HAP-1 (cell line): ENCODE data around the gene MAPK14.

Experiments used
- DNase-seq, 2 experiments: peaks; one replicate each; pipeline ENCODE4 v3.0.0-alpha.2; 2016 to 2020; ENCODE audit warnings: low spot score in 2 of 2
- H3K27me3 ChIP-seq: fragments of 250-450 bp; sonication (Bioruptor Pico); 2 replicates; pipeline ENCODE4 v1.5.1; 2020; ENCODE audit warnings: low read depth, mild to moderate bottlenecking, moderate library complexity
- H3K36me3 ChIP-seq: fragments of 250-450 bp; sonication (Bioruptor Pico); replicated peaks from 2 replicates; pipeline ENCODE4 v1.5.1; 2020; ENCODE audit warnings: mild to moderate bottlenecking
- H3K4me1 ChIP-seq: fragments of 250-450 bp; sonication (Bioruptor Pico); 2 replicates; pipeline ENCODE4 v1.5.1; 2020; ENCODE audit warnings: mild to moderate bottlenecking
- H3K4me3 ChIP-seq: fragments of 250-450 bp; sonication (Bioruptor Pico); 2 replicates; pipeline ENCODE4 v1.5.1; 2020; ENCODE audit warnings: mild to moderate bottlenecking, moderate library complexity
- H3K9me3 ChIP-seq: fragments of 250-450 bp; sonication (Bioruptor Pico); 2 replicates; pipeline ENCODE4 v1.5.1; 2020; ENCODE audit warnings: mild to moderate bottlenecking, moderate library complexity
- in situ Hi-C: fragments of 300-500 bp; cut with MboI; formaldehyde crosslinking; loops from 3 replicates; pipeline ENCODE4 v1.14.3; 2020; ENCODE audit warnings: low sequenced_read_pairs, inconsistent platforms, mixed read lengths

MAPK14 gene

GRCh38 chr6:36067374-36068011, 39.9 kb downstream of the MAPK14 start:
- no peaks in the 10 kb centered on the region for H3K9me3 ChIP-seq
- no peaks in the 10 kb centered on the region for H3K36me3 ChIP-seq
- DNase-seq, result no peak
- no peaks in the 10 kb centered on the region for H3K27me3 ChIP-seq
- in situ Hi-C loops, result no loop called here
- no peak overlapping the region for H3K4me3 ChIP-seq
- H3K4me1 ChIP-seq, result no peaks in the 10 kb centered on the region

- no peak overlapping the region for H3K4me3 ChIP-seq
- DNase-seq, result no peak
- H3K36me3 ChIP-seq, result no peaks in the 10 kb centered on the region
- peaks cover 3% of the 10 kb centered on the region for H3K4me1 ChIP-seq
- H3K9me3 ChIP-seq, result no peaks in the 10 kb centered on the region
- H3K27me3 ChIP-seq, result no peaks in the 10 kb centered on the region
- in situ Hi-C loops, result no loop called here
These were observed 40.4 kb downstream of the MAPK14 start for GRCh38 chr6:36068012-36068392.

GRCh38 chr6:36068586-36068985, 41.0 kb downstream of the MAPK14 start:
- H3K9me3 ChIP-seq, result no peaks in the 10 kb centered on the region
- in situ Hi-C loops, result no loop called here

GRCh38 chr6:36069573-36069972, 42.0 kb downstream of the MAPK14 start:
- Histone ChIP-seq H3K9me3 (no peaks in the 10 kb centered on the region), H3K4me3 (no peak overlapping the region), H3K36me3 (no peaks in the 10 kb centered on the region), H3K27me3 (no peaks in the 10 kb centered on the region), H3K4me1 (peaks cover 13% of the 10 kb centered on the region)
- in situ Hi-C loops, result no loop called here
- DNase-seq, result no peak

More at GRCh38 chr6:36068586-36068985, 41.0 kb downstream of the MAPK14 start:
- Histone ChIP-seq H3K36me3 (no peaks in the 10 kb centered on the region), H3K27me3 (no peaks in the 10 kb centered on the region), H3K4me3 (no peak overlapping the region), H3K4me1 (peaks cover 9% of the 10 kb centered on the region)
- DNase-seq, result no peak

GRCh38 chr6:36070252-36070651, 42.6 kb downstream of the MAPK14 start:
- no peaks in the 10 kb centered on the region for H3K27me3 ChIP-seq

GRCh38 chr6:36071281-36071680, 43.7 kb downstream of the MAPK14 start:
- Histone ChIP-seq H3K4me1 (peaks cover 13% of the 10 kb centered on the region), H3K4me3 (no peak overlapping the region), H3K36me3 (peaks cover 6% of the 10 kb centered on the region), H3K27me3 (no peaks in the 10 kb centered on the region), H3K9me3 (no peaks in the 10 kb centered on the region)
- DNase-seq, result no peak
- in situ Hi-C loops, result no loop called here

More at GRCh38 chr6:36070252-36070651, 42.6 kb downstream of the MAPK14 start:
- H3K9me3 ChIP-seq, result no peaks in the 10 kb centered on the region
- H3K36me3 ChIP-seq, result no peaks in the 10 kb centered on the region; the same call in 1 of the 2 replicates
- in situ Hi-C loops, result no loop called here
- no peak for DNase-seq
- no peak overlapping the region for H3K4me3 ChIP-seq
- peaks cover 13% of the 10 kb centered on the region for H3K4me1 ChIP-seq

GRCh38 chr6:36071714-36072113, 44.1 kb downstream of the MAPK14 start:
- no peak for DNase-seq
- in situ Hi-C loops, result no loop called here
- H3K4me3 ChIP-seq, result no peak overlapping the region
- peaks cover 13% of the 10 kb centered on the region for H3K4me1 ChIP-seq
- H3K36me3 ChIP-seq, result peaks cover 10% of the 10 kb centered on the region
- H3K9me3 ChIP-seq, result no peaks in the 10 kb centered on the region
- H3K27me3 ChIP-seq, result no peaks in the 10 kb centered on the region

- Histone ChIP-seq H3K36me3 (peaks cover 13% of the 10 kb centered on the region), H3K4me1 (peaks cover 13% of the 10 kb centered on the region), H3K4me3 (no peak overlapping the region), H3K27me3 (no peaks in the 10 kb centered on the region), H3K9me3 (no peaks in the 10 kb centered on the region)
- no peak for DNase-seq
- in situ Hi-C loops, result no loop called here
These were observed 45.1 kb downstream of the MAPK14 start for GRCh38 chr6:36072681-36073080.

GRCh38 chr6:36073587-36073986, 46.0 kb downstream of the MAPK14 start:
- peaks cover 13% of the 10 kb centered on the region for H3K36me3 ChIP-seq
- in situ Hi-C loops, result no loop called here
- H3K4me3 ChIP-seq, result no peak overlapping the region
- DNase-seq, result peak in 1 of 2 experiments; percentile 67
- H3K9me3 ChIP-seq, result no peaks in the 10 kb centered on the region
- H3K4me1 ChIP-seq, result peaks cover 13% of the 10 kb centered on the region
- no peaks in the 10 kb centered on the region for H3K27me3 ChIP-seq

GRCh38 chr6:36075656-36076055, 48.0 kb downstream of the MAPK14 start:
- Histone ChIP-seq H3K4me3 (no peak overlapping the region), H3K4me1 (peaks cover 13% of the 10 kb centered on the region), H3K9me3 (no peaks in the 10 kb centered on the region), H3K27me3 (no peaks in the 10 kb centered on the region), H3K36me3 (peaks cover 29% of the 10 kb centered on the region)
- in situ Hi-C loops, result no loop called here
- no peak for DNase-seq

- Histone ChIP-seq H3K4me3 (no peak overlapping the region), H3K36me3 (peaks cover 36% of the 10 kb centered on the region), H3K9me3 (no peaks in the 10 kb centered on the region), H3K27me3 (no peaks in the 10 kb centered on the region), H3K4me1 (peaks cover 13% of the 10 kb centered on the region)
- DNase-seq, result no peak
- in situ Hi-C loops, result no loop called here
These were observed 48.8 kb downstream of the MAPK14 start for GRCh38 chr6:36076178-36077063.

- in situ Hi-C loops, result no loop called here
- H3K36me3 ChIP-seq, result peaks cover 49% of the 10 kb centered on the region
- peaks cover 9% of the 10 kb centered on the region for H3K4me1 ChIP-seq
- DNase-seq, result no peak
- H3K27me3 ChIP-seq, result no peaks in the 10 kb centered on the region
- H3K4me3 ChIP-seq, result no peak overlapping the region
- H3K9me3 ChIP-seq, result no peaks in the 10 kb centered on the region
These were observed 50.6 kb downstream of the MAPK14 start for GRCh38 chr6:36078159-36078558.

GRCh38 chr6:36079601-36080000, 52.0 kb downstream of the MAPK14 start:
- in situ Hi-C loops, result no loop called here
- DNase-seq, result no peak
- no peak overlapping the region for H3K4me3 ChIP-seq
- H3K27me3 ChIP-seq, result no peaks in the 10 kb centered on the region
- H3K36me3 ChIP-seq, result peaks cover 55% of the 10 kb centered on the region
- no peaks in the 10 kb centered on the region for H3K9me3 ChIP-seq
- H3K4me1 ChIP-seq, result no peaks in the 10 kb centered on the region

- DNase-seq, result no peak
- Histone ChIP-seq H3K27me3 (no peaks in the 10 kb centered on the region), H3K4me1 (no peaks in the 10 kb centered on the region), H3K9me3 (no peaks in the 10 kb centered on the region), H3K36me3 (peaks cover 42% of the 10 kb centered on the region), H3K4me3 (no peak overlapping the region)
- in situ Hi-C loops, result no loop called here
These were observed 54.7 kb downstream of the MAPK14 start for GRCh38 chr6:36082318-36082717.
